Testis (tissue), 3 donors: ENCODE results near the gene UBL4A. TPM values are rescaled to one million over a fixed set of nuclear protein-coding genes. Genes with fewer than 3 reads are reported as not detected.

Experiments
- DNase-seq: peaks from one replicate; pipeline ENCODE4 v3.0.0-alpha.2; 2019
- H3K27ac ChIP-seq, 2 donors: fragments of 200-600 bp; sonication (generic); one replicate each; pipeline ENCODE4 v1.5.1; 2019
- H3K27me3 ChIP-seq: fragments of 200-600 bp; sonication (generic); one replicate; pipeline ENCODE4 v1.5.1; 2019
- H3K36me3 ChIP-seq: fragments of 200-600 bp; sonication (generic); one replicate; pipeline ENCODE4 v1.5.1; 2017; ENCODE audit warnings: low read depth; ENCODE audit errors: missing control alignments
- H3K4me1 ChIP-seq: fragments of 200-600 bp; sonication (generic); one replicate; pipeline ENCODE4 v1.5.1; 2019
- H3K4me3 ChIP-seq, 2 donors: fragments of 200-600 bp; sonication (generic); one replicate each; pipeline ENCODE4 v1.5.1; 2017 to 2019
- H3K9me3 ChIP-seq: fragments of 200-600 bp; sonication (generic); one replicate; pipeline ENCODE4 v1.5.1; 2017
- POLR2A ChIP-seq: fragments of 450-650 bp; IDR thresholded peaks from one replicate; pipeline ENCODE4 v1.6.1; 2017; ENCODE audit warnings: antibody characterized with exemption, mild to moderate bottlenecking, moderate library complexity
- WGBS, 2 donors: methylation state at CpG; one replicate each; pipeline ENCODE4 v1.1.5; 2018; 5-methylcytosine and 5-hydroxymethylcytosine counted together
- intact Hi-C: fragments of 100-400 bp; cut with DNase I; formaldehyde crosslinking; loops from one replicate; pipeline ENCODE4 v1.15.1; 2023; ENCODE audit warnings: low total_unique reads
- polyA plus RNA-seq: library from polyadenylated mRNA; stranded (reverse); fragments of 350-450 nt; fragmentation: Illumina TruSeq; extraction: RNeasy Lipid Tissue Mini Kit (QIAGEN cat#74804); gene quantifications from one replicate; pipeline ENCODE4 v1.2.3, GENCODE V29; 2014; ENCODE audit warnings: low read depth, low replicate concordance; ENCODE audit not compliant: insufficient read depth
- total RNA-seq, 2 donors: library from RNA; depleted of rRNA; stranded (reverse); fragments of >200 nt; gene quantifications; one replicate each; pipeline ENCODE4 v1.2.3, GENCODE V29; 2016
- TF ChIP-seq, protein P1 (sequence below), 3 experiments: fragments of 450-650 bp in 2 of 3; fragments of 200-600 bp in 1 of 3; sonication (generic) in 1 of 3; IDR thresholded peaks; one replicate each; pipeline ENCODE4 v1.5.1; 2016 to 2019; ENCODE audit warnings: antibody characterized with exemption in 3 of 3, mild to moderate bottlenecking in 2 of 3, moderate library complexity in 1 of 3

The UBL4A gene
- total and polyA plus RNA-seq, 3 donors from 2014 or later: 13.3 to 18.9 (median 16.8) TPM

- no peaks in the 10 kb centered on the region for H3K27me3 ChIP-seq
- no peaks in the 10 kb centered on the region for H3K9me3 ChIP-seq
- H3K36me3 ChIP-seq: no peaks in the 10 kb centered on the region
- intact Hi-C loops: no loop called here
- no peak overlapping the region for H3K27ac ChIP-seq
- WGBS, 2 donors: 88% methylated on average over 11 of the region's 14 CpGs; no CpG with 5 or more reads in 1 of the 2 donors
- no peak for DNase-seq
- H3K4me1 ChIP-seq: no peaks in the 10 kb centered on the region
- H3K4me3 ChIP-seq: no peak overlapping the region
- no peak for TF ChIP-seq POLR2A
- TF ChIP-seq, protein P1, sequence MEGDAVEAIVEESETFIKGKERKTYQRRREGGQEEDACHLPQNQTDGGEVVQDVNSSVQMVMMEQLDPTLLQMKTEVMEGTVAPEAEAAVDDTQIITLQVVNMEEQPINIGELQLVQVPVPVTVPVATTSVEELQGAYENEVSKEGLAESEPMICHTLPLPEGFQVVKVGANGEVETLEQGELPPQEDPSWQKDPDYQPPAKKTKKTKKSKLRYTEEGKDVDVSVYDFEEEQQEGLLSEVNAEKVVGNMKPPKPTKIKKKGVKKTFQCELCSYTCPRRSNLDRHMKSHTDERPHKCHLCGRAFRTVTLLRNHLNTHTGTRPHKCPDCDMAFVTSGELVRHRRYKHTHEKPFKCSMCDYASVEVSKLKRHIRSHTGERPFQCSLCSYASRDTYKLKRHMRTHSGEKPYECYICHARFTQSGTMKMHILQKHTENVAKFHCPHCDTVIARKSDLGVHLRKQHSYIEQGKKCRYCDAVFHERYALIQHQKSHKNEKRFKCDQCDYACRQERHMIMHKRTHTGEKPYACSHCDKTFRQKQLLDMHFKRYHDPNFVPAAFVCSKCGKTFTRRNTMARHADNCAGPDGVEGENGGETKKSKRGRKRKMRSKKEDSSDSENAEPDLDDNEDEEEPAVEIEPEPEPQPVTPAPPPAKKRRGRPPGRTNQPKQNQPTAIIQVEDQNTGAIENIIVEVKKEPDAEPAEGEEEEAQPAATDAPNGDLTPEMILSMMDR (IDR thresholded peaks at IDR 0.05): no peak
These were observed 16.0 kb downstream of the UBL4A start for GRCh38 chrX:154470434-154470833.

DNA sequence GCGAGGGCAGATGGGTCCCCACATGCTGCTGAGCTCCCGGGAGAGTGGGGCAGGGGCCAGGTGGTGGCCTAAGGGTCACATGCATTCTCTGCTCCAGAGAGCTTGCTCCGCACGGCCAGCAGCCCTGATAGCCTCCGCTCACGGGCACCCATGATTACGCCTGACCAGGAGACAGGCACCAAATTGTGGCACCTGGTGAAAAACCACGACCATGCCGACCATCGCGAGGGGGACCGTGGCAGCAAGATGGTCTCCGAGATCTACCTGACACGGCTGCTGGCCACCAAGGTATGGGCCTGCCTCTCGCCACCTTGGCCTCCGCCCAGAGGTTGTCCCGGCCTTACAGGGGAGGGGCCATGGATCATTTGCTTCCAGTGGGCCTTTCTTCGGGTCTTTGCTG, 16.5 kb downstream of the UBL4A start:
- no peaks in the 10 kb centered on the region for H3K36me3 ChIP-seq

GRCh38 chrX:154469114-154469513, 17.3 kb downstream of the UBL4A start:
- Histone ChIP-seq H3K27ac (no peak overlapping the region), H3K27me3 (no peaks in the 10 kb centered on the region), H3K9me3 (no peaks in the 10 kb centered on the region), H3K4me3 (no peak overlapping the region), H3K36me3 (no peaks in the 10 kb centered on the region), H3K4me1 (no peaks in the 10 kb centered on the region)
- intact Hi-C loops: no loop called here
- DNase-seq: no peak
- no peak for TF ChIP-seq POLR2A
- WGBS, 2 donors: 70% methylated on average over 5 of the region's 9 CpGs; no CpG with 5 or more reads in 1 of the 2 donors

More for the DNA sequence above, 16.5 kb downstream of the UBL4A start:
- Histone ChIP-seq H3K4me3 (no peak overlapping the region), H3K4me1 (no peaks in the 10 kb centered on the region), H3K9me3 (no peaks in the 10 kb centered on the region), H3K27me3 (no peaks in the 10 kb centered on the region), H3K27ac (no peak overlapping the region)
- WGBS, 2 donors: 88 to 100% methylated on average over 2 to 14 of the region's 18 CpGs
- intact Hi-C loops: no loop called here
- no peak for DNase-seq
- TF ChIP-seq POLR2A: no peak
- TF ChIP-seq, protein P1 (IDR thresholded peaks at IDR 0.05): no peak

DNA sequence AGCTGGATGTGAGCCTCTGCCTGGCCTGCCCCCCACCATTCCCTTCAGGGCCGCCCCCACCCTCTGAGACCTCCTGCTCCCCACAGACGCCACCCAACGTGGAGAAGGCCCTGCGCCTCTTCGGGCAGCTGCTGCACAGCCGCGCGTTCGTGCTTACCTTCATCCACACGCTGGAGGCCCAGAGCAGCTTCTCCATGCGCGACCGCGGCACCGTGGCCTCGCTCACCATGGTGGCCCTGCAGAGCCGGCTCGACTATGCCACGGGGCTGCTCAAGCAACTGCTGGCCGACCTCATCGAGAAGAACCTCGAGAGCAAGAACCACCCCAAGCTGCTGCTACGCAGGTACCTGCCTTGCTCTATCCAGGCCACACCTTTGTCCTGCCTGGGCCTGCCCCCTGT, 18.2 kb downstream of the UBL4A start:
- TF ChIP-seq, protein P1 (IDR thresholded peaks at IDR 0.05): no peak
- no peak for TF ChIP-seq POLR2A
- 90% methylated on average over 14 of the region's 23 CpGs; no CpG with 5 or more reads in 1 of the 2 donors for WGBS, 2 donors
- H3K4me3 ChIP-seq: no peak overlapping the region

DNA sequence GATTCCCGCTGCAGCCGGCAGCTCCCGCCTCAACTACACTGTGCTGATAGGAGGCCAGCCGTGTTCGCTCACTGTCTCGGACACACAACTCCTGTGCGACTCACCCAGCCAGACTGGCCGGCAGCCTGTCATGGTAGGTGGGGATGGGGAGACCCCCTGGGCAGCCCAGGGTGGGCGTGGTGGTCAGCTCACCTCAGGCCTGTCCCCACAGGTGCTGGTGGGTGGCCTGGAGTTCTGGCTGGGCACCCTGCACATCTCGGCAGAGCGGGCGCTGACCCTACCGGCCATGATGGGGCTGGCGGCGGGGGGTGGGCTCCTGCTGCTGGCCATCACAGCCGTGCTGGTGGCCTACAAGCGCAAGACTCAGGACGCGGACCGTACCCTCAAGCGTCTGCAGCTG, 18.9 kb downstream of the UBL4A start:
- intact Hi-C loops: no loop called here
- Histone ChIP-seq H3K9me3 (no peaks in the 10 kb centered on the region), H3K27ac (no peak overlapping the region), H3K4me1 (no peaks in the 10 kb centered on the region), H3K4me3 (no peak overlapping the region), H3K27me3 (no peaks in the 10 kb centered on the region), H3K36me3 (no peaks in the 10 kb centered on the region)
- TF ChIP-seq, protein P1 (IDR thresholded peaks at IDR 0.05): no peak
- no peak for TF ChIP-seq POLR2A
- no peak for DNase-seq
- WGBS, 2 donors: 84% methylated on average over 6 of the region's 21 CpGs; no CpG with 5 or more reads in 1 of the 2 donors

More for the DNA sequence above, 18.2 kb downstream of the UBL4A start:
- no peak overlapping the region for H3K27ac ChIP-seq
- H3K9me3 ChIP-seq: no peaks in the 10 kb centered on the region
- no peaks in the 10 kb centered on the region for H3K36me3 ChIP-seq
- DNase-seq: no peak
- H3K27me3 ChIP-seq: no peaks in the 10 kb centered on the region
- H3K4me1 ChIP-seq: no peaks in the 10 kb centered on the region
- intact Hi-C loops: no loop called here
